Measurements from ENCODE around the gene ABHD17B. TPM values are rescaled to one million over a fixed set of nuclear protein-coding genes. Genes with fewer than 3 reads are reported as not detected.
A peak's percentile ranks its signal among the peaks of the same experiment; 100 is the strongest.
"Not testable (repeated sequence)": the region's sequence is repeated elsewhere in the genome, so short reads cannot be mapped to it uniquely, and the experiment has no call there.

ABHD17B gene
- polyA plus RNA-seq, 1 donor: 29.9 TPM

DNA sequence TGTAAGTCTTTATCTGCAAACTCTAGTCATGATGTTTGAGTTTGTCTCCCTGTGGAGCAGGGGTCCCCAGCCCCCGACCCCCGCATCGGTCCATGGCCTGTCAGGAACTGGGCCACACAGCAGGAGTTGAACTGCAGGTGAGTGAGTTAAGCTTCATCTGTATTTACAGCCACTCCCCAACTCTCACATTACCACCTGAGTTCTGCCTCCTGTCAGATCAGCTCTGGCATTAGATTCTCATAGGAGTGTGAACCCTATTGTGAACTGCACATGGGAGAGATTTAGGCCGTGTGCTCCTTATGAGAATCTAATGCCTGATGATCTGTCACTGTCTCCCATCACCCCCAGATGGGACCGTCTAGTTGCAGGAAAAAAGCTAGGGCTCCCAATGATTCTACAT is 7.4 kb upstream of the ABHD17B start:
- DNase-seq: no peak

GRCh38 chr9:71916834-71917534 is 6.0 kb upstream of the ABHD17B start:
- DNase-seq: no peak

DNA sequence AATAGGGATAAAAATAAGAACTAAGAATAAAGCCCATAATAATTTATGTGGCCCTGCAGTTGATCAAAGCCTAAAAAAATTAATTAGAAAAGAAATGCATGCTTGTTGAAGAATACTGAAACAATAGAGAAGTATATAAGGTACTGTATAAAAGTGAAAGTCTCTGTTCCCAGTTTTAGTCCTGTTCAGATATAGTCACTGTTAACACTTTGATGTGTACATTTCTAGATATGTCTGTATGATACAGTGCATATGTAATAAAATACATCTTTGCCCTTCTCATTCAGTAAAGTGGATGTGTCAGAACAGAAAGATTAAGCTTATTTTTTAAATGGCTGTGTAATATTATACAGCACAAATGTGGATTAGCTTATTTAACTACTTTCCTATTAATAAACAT is 4.5 kb upstream of the ABHD17B start:
- no peak for DNase-seq

DNA sequence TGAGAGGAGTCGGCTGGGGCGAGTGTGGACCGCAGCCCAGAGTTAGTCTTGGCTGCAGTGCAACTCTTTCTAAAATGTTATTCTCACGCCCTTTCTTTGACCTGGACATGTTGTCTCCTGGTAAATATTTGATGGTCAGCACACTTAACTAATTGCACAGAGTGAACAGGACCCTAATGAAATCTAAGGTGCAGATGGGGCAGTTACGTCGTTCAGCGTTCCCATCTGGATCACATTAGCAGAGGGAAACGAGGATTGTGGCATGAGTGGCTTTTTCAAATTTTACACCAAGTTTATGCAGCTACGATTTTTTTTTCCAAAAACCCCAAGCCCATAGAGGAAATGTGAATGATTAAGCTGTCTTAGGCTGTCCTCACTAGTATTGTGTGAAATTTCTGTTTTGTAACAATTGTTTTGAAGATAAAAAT is 929 bp upstream of the ABHD17B start:
- DNase-seq: no peak

DNA sequence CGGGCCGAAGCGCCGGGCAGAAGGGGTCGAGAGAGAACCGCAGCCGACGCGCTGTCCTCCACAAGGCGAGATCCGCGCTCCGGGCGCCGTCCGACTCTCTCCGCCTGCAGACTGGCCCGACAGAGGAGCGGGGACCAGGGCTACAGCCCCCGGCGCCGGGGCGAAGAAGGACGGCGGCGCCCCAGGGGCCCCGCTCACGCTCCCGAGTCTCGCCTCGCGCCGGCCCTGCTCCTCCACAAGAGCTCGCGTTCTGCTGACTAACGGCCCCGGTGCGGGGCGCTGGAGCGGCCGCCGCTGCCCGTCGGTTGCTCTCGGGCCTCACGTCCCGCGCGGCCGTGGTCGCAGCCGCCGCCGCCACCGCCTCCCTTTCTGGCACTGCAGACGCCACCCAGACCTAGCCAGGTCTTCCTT is 338 bp downstream of the ABHD17B start:
- no peak for DNase-seq

DNA sequence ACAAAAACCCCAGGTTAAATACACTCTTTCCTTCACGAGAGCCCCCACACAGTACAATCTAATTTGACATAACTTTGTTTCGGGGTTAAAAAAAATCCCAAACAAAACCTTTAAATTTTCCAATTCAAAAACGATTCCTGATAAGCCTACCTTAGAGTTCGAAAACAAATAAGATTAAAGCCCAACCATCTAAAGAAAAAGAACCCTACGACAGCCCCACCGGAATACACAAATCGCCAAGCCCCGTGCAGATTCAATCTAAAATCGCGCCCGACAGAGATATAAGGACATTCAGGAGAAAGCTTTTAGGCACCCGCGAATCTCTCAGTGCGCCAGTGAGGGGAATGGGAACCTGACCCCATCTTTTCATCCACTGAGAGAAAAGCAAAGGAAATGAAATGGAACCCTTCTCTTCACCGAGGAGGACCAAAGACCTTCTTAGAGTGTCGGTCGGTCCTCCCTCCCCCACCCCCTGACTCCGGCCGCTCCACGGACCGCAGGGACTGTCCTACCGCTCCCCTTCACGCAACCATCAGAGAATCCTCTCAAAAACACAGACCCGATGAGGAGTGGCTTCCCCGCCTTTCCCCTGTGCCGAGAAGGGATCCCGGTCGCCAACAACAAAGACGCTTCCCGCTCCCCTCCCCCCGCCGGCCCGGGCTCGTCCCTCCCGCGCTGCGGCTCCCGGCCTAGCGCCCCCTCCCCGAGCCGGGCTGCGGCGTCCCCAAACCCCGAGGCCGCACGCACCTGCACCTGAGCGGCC is 925 bp downstream of the ABHD17B start:
- peak; percentile 72 for DNase-seq

GRCh38 chr9:71908825-71909224 is 2.2 kb downstream of the ABHD17B start:
- DNase-seq: no peak

GRCh38 chr9:71904076-71904475 is 6.9 kb downstream of the ABHD17B start:
- no peak for DNase-seq

- no peak for DNase-seq
Observed at GRCh38 chr9:71901695-71902597, 9.0 kb downstream of the ABHD17B start.

DNA sequence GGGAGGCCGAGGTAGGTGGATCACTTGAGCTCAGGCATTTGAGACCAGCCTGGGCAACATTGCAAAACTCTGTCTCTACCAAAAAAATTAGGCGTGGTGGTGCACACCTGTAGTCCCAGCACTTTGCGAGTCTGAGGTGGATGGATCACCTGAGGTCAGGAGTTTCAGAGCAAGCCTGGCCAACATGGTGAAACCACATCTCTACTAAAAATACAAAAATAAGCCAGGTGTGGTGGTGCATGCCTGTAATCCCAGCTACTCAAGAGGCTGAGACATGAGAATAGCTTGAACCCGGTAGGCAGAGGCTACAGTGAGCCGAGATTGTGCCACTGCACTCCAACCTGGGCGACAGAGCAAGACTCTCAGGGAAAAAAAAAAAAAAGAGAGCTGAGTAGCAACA is 12.2 kb downstream of the ABHD17B start:
- DNase-seq: not testable (repeated sequence)

GRCh38 chr9:71897577-71897976 is 13.4 kb downstream of the ABHD17B start:
- DNase-seq: no peak

DNA sequence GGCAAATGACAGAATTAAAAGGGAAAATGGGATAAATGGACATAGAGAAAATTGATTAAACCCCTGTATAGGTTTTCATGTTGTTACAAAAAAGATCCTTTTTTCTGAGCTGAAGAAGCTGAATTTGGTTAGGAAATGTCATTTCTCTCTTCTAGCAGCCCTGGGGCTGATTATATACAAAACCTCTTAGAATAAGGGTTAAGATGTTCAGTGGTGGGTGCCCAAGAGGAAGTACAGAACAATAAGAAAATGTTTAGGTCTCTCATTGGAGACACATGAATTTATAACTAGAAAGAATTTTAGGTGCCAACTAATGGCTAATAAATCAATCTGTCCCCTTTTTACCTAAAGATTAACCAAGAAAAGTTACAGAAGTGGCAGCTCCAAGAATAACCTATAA is 14.2 kb downstream of the ABHD17B start:
- DNase-seq: no peak

- DNase-seq: no peak
Observed at GRCh38 chr9:71895955-71896354, 15.0 kb downstream of the ABHD17B start.

GRCh38 chr9:71895117-71895516 is 15.9 kb downstream of the ABHD17B start:
- DNase-seq: no peak

DNA sequence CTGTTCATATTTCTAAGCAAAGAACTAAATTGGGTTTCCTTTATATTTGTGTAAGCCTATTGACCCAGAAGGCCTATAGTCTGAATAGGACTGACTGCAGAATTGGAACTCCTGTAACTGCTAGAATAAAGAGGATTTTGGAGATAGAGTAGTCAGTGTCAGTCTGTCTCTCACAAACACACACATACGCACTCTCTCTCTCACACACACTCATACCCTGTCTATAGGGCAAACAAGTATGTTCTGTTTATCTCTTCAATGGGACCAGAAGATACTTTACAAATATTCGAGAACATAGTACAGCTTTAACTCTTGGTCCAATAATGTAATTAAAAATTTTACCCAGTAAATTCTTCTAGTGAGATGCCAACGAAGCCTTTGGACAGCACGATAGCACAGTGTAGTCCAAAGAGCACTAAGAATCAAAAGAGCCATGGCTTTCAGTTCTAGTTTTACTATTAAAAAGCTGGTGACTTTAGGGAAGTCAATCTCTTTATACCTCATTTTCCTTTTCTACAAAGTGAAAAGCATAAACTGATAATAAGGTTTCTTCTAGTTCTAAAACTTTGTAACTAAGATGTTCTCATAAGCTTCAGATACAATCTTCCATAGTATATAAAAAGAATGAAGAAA is 19.3 kb downstream of the ABHD17B start:
- no peak for DNase-seq

GRCh38 chr9:71890042-71890679 is 20.8 kb downstream of the ABHD17B start:
- DNase-seq: no peak

DNA sequence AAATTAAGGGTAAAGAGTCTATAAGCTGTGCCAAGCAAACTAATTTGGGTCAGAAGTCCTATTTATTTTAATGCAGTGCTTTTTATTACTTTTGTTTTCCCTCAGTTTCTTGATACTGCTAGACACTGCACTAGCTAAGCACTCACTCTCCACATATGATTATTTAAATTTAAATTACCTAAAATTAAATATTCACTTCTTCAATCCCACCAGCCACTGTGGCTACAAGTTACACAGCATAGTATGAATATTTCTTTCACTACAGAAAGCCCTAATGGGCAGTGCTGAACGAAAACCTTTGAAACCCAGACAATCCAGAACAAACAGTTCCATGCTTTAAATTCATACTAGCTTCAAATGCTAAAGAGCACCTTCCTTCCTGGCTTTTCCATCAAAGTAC is 23.6 kb downstream of the ABHD17B start:
- DNase-seq: no peak

DNA sequence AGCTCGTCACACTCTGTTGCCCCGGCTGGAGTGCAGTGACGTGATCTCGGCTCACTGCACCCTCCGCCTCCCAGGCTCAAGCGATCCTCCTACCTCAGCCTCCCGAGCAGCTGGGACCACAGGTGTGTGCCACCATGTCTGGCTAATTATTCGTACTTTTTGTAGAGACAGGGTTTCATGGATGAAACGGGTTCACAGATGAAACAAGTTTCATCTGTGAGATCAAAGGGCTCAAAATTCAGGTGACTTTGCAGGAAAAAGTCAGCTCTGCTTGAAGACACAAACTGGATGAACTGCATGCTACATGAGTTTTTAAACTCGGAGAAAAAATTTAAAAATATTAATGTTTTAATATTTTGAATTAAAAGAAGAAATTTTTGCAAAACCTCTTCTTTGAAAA is 24.5 kb downstream of the ABHD17B start:
- no peak for DNase-seq

DNA sequence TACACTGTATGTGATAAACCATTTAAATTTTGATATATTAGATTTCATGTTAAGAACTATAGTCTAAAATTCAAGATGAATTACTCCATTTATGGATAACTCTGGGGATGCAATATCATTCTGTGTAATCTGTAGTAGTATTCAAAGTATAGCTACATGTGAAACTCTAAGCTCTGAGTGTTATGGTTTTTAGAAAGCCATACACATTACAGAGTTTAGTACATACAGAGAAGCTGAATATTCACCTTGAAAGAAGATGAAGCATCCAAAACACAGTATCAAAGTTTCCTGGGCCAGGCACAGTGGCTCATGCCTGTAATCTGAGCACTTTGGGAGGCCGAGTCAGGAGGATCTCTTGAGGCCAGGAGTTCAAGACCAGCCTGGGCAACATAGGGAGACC is 25.0 kb downstream of the ABHD17B start:
- DNase-seq: no peak

- DNase-seq: no peak
Observed at GRCh38 chr9:71885467-71885866, 25.5 kb downstream of the ABHD17B start.

GRCh38 chr9:71884005-71884404 is 27.0 kb downstream of the ABHD17B start:
- DNase-seq: no peak
